ENCODE measurements around the gene MMS19.
A peak's percentile ranks its signal among the peaks of the same experiment; 100 is the strongest.

MMS19 gene

DNA sequence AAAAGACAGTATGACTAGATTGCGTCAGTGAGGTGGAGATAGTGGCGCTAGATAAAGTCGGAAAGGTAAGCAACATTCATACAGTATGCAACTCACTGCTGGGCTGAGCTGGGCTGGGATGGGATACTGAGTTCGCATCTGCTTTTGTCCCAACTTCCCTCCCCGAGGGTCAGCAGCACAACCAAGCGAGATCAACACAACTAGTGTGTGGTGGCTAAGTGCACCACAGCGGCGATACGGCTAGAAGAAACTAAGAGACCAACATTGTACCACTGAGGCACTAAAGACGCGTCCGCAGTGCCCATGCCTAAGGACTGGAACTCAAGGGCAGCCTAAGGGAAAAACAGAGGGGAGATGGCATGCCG lies 52.9 kb downstream of the MMS19 start:
- TF ChIP-seq, protein P1, sequence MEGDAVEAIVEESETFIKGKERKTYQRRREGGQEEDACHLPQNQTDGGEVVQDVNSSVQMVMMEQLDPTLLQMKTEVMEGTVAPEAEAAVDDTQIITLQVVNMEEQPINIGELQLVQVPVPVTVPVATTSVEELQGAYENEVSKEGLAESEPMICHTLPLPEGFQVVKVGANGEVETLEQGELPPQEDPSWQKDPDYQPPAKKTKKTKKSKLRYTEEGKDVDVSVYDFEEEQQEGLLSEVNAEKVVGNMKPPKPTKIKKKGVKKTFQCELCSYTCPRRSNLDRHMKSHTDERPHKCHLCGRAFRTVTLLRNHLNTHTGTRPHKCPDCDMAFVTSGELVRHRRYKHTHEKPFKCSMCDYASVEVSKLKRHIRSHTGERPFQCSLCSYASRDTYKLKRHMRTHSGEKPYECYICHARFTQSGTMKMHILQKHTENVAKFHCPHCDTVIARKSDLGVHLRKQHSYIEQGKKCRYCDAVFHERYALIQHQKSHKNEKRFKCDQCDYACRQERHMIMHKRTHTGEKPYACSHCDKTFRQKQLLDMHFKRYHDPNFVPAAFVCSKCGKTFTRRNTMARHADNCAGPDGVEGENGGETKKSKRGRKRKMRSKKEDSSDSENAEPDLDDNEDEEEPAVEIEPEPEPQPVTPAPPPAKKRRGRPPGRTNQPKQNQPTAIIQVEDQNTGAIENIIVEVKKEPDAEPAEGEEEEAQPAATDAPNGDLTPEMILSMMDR (IDR thresholded peaks at IDR 0.05; ENCODE audit: low read length, missing control alignments), result no peak
- no peak for DNase-seq (ENCODE audit: low read depth)
- peak overlapping the region; percentile 88 for H3K4me3 ChIP-seq (replicated peaks; ENCODE audit: low read depth, low read length)

DNA sequence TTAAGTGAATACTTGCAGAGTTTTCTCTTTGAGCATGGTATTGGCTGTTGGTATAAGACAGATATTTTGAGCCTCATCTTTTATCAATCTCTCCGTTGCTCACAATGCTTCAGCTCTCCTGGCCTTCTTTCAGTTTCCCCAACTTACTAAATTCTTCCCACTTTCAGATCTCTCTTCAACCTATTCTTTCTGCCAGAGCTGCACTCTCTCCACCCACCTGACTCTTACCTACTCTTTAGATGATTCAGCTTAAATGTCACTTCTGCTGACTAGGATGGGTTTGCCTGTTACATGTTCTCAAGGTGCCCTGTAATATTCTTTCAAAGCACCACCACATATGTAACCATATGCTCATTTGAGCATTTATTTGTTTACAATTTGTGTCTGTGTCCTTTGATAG lies 54.0 kb downstream of the MMS19 start:
- DNase-seq (ENCODE audit: low read depth), result no peak
- H3K4me3 ChIP-seq (replicated peaks; ENCODE audit: low read depth, low read length), result no peak overlapping the region
- TF ChIP-seq, protein P1 (IDR thresholded peaks at IDR 0.05; ENCODE audit: low read length, missing control alignments), result no peak

DNA sequence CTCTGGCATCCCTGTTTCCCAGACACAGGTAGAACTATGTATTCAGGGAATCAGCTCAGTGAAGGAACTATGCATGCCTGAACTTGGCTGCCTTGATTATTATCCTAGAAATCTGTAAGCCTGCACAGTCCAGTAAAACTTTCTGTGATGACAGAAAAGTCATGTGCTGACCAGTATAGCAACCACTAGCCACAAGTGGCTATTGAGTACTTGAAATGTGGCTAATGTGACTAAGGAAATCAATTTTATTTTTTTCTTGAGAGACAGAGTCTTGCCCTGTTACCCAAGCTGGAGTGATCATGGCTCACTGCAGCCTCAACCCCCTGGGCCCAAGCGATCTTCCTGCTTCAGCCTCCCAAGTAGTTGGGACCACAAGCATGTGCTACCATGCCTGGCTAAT lies 55.9 kb downstream of the MMS19 start:
- no peak for DNase-seq (ENCODE audit: low read depth)
- no peak overlapping the region for H3K4me3 ChIP-seq (replicated peaks; ENCODE audit: low read depth, low read length)
- TF ChIP-seq, protein P1 (IDR thresholded peaks at IDR 0.05; ENCODE audit: low read length, missing control alignments), result no peak

DNA sequence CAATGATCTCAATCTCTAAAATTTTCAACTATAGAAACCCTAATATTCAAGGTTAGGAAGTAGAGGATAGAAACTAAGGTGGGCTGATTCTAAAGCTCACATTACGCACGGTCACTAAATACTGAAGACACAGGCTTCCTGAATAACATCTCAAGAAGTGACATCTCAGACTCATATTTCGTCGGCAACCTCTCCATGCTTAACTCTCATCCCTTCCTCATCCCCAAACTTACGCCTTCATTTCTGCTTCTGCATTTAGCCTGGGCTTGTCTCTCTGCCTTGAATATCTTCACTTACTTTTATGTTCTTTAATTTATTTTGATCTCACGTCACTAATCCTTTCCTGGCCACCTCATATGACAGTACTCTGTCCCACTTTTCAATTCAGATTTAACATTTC lies 63.0 kb downstream of the MMS19 start:
- H3K4me3 ChIP-seq (replicated peaks; ENCODE audit: low read depth, low read length), result no peak overlapping the region
- no peak for DNase-seq (ENCODE audit: low read depth)
- TF ChIP-seq, protein P1 (IDR thresholded peaks at IDR 0.05; ENCODE audit: low read length, missing control alignments), result no peak

DNA sequence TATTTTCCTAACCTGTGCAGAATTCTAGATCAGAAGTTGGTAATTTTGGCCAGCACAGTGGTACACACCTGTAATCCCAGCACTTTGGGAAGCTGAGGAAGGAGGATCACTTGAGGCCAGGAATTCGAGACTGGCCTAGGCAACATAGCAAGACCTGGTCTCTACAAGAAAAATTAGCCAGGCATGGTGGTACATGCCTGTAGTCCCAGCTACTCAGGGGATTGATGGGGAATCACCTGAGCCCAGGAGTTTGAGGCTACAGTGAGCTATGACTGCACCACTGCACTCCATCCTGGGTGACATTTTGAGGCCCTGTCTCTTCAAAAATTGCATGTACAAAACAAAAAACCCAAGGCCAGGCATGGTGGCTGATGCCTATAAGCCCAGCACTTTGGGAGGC lies 63.7 kb downstream of the MMS19 start:
- H3K4me3 ChIP-seq (replicated peaks; ENCODE audit: low read depth, low read length), result no peak overlapping the region
- no peak for DNase-seq (ENCODE audit: low read depth)
- TF ChIP-seq, protein P1 (IDR thresholded peaks at IDR 0.05; ENCODE audit: low read length, missing control alignments), result no peak

DNA sequence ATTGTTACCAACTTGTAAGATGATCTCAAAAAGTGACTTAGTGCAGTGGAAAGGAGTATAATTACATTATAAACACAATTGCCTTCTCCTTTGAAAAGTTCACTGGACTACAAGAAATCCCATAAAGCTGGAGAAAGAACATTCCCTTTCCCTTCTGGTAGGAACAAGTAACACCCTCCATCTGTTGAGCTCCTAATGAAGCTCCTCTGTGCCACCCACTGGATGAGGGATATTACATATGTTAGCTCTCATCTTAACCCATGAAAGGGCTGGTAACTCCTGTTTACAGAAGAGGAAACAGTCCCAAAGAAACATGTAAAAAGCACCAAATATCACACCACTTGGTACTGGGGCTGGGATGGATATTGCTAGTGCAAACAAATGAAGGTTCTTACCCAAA lies 64.2 kb downstream of the MMS19 start:
- DNase-seq (ENCODE audit: low read depth), result no peak
- TF ChIP-seq, protein P1 (IDR thresholded peaks at IDR 0.05; ENCODE audit: low read length, missing control alignments), result no peak

DNA sequence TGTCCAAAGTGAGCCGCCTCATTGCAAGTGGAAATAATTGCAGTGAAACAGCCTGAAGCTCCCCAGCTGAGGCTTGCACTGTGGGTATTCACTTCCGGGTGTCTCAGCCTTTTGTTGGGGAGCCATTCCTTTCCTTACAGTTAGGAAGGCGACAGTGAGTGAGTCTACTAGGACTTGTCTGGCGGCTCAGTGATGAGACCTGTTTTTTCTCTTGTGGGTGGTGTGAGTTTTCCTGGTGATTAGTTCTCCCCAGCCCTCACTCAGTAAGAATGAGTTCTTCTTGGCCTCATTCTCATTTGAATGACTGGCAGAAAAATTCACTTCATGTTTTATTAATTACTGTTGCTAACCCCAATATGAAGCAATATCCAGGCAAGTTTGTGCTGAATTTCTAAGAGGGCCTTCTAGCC lies 69.6 kb downstream of the MMS19 start:
- H3K4me3 ChIP-seq (replicated peaks; ENCODE audit: low read depth, low read length), result peak overlapping the region; percentile 94
- DNase-seq (ENCODE audit: low read depth), result no peak
- TF ChIP-seq, protein P1 (IDR thresholded peaks at IDR 0.05; ENCODE audit: low read length, missing control alignments), result no peak

More for the DNA sequence above, 64.2 kb downstream of the MMS19 start:
- H3K4me3 ChIP-seq (replicated peaks; ENCODE audit: low read depth, low read length), result no peak overlapping the region
